ENCODE data around the gene ERICH6B. TPM values are rescaled to one million over a fixed set of nuclear protein-coding genes. Genes with fewer than 3 reads are reported as not detected.

The ERICH6B gene
- total RNA-seq, 2 experiments from 2014 or later: not detected

GRCh38 chr13:45596800-45597475 lies 18.6 kb downstream of the ERICH6B start:
- H3K36me3 Mint-ChIP-seq (ENCODE audit: low read depth): no peaks in the 10 kb centered on the region
- no peak overlapping the region for H3K4me3 Mint-ChIP-seq
- H3K27me3 Mint-ChIP-seq (ENCODE audit: low read depth): peaks cover 24% of the 10 kb centered on the region
- ChIA-PET CTCF (no interaction called here), POLR2A (no interaction called here)
- no peaks in the 10 kb centered on the region for H3K4me1 Mint-ChIP-seq (ENCODE audit: low read depth)
- no peaks in the 10 kb centered on the region for H3K9me3 Mint-ChIP-seq (ENCODE audit: insufficient read depth)
- H3K27ac Mint-ChIP-seq: no peak overlapping the region
- ATAC-seq (no peak), DNase-seq (no peak)

DNA sequence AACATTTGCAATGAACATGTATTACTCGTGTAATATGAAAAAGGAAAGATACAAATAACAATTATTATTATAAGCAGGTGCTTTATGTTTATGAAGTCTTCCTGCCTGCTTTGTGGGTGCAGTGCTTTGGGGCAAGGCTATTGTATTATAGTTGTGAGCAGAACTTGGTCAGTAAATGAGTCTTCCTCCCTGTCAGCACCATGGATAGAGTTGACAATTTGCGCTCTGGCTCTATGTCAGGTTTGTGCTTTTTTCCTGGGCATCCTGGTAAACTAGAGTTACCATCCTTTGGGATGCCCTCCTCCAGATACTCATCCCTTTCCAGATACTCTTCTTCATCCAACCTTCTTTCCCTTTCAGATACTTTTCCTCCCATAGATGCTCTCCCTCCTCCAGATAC lies 19.6 kb downstream of the ERICH6B start:
- POLR2A ChIA-PET: no interaction called here
- DNase-seq (no peak), ATAC-seq (no peak)
- no peak overlapping the region for H3K4me3 Mint-ChIP-seq
- CTCF ChIA-PET: no interaction called here
- peaks cover 23% of the 10 kb centered on the region for H3K27me3 Mint-ChIP-seq (ENCODE audit: low read depth)
- no peaks in the 10 kb centered on the region for H3K36me3 Mint-ChIP-seq (ENCODE audit: low read depth)
- no peaks in the 10 kb centered on the region for H3K4me1 Mint-ChIP-seq (ENCODE audit: low read depth)
- no peaks in the 10 kb centered on the region for H3K9me3 Mint-ChIP-seq (ENCODE audit: insufficient read depth)
- no peak overlapping the region for H3K27ac Mint-ChIP-seq

DNA sequence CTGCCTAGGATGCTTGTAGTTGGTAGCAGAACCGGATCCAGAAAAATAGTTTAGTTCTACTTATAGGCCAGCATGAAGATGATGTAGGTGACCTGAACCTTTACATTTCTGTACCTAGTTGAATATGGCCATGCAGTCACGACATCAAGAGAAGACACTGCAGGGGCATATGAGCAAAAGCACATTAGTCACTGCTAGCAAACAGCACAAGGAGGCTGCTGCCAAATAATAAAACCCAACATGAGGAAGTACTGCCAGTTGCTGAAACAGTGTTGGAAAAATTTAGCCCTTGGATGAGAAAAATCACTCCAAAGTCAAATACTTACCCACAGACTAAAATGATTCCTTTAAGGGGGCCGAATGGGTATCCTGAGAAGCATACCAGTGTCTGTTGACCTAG lies 20.8 kb downstream of the ERICH6B start:
- CTCF ChIA-PET: no interaction called here
- POLR2A ChIA-PET: no interaction called here

GRCh38 chr13:45594227-45594626 lies 21.3 kb downstream of the ERICH6B start:
- POLR2A ChIA-PET: no interaction called here
- CTCF ChIA-PET: no interaction called here
- DNase-seq (no peak), ATAC-seq (no peak)
- H3K4me3 Mint-ChIP-seq: no peak overlapping the region
- no peaks in the 10 kb centered on the region for H3K4me1 Mint-ChIP-seq (ENCODE audit: low read depth)
- H3K9me3 Mint-ChIP-seq (ENCODE audit: insufficient read depth): no peaks in the 10 kb centered on the region
- H3K36me3 Mint-ChIP-seq (ENCODE audit: low read depth): no peaks in the 10 kb centered on the region
- no peak overlapping the region for H3K27ac Mint-ChIP-seq
- H3K27me3 Mint-ChIP-seq (ENCODE audit: low read depth): peaks cover 21% of the 10 kb centered on the region

More for the DNA sequence above, 20.8 kb downstream of the ERICH6B start:
- no peak overlapping the region for H3K27ac Mint-ChIP-seq
- no peak for ATAC-seq
- H3K4me1 Mint-ChIP-seq (ENCODE audit: low read depth): no peaks in the 10 kb centered on the region
- peaks cover 21% of the 10 kb centered on the region for H3K27me3 Mint-ChIP-seq (ENCODE audit: low read depth)
- no peak for DNase-seq
- H3K9me3 Mint-ChIP-seq (ENCODE audit: insufficient read depth): no peaks in the 10 kb centered on the region
- H3K4me3 Mint-ChIP-seq: no peak overlapping the region
- H3K36me3 Mint-ChIP-seq (ENCODE audit: low read depth): no peaks in the 10 kb centered on the region

DNA sequence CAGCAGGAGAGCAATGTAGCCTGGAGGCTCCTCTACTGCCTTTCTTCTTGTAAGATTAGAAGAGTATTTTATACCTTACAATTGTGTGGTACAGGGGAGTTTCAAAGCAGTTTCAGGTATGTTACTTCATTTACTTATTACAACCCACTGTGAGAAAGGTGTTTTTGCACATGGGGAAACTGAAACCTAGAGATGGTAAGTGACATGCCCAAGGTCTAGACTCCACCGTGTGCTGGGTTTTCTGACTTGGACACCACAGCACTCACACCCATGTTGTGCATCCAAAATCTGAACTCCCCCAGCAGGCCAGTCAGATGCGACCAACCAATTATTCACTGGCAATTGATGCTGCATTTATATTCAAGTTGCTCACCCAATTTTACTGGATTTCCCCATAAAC lies 22.8 kb downstream of the ERICH6B start:
- Mint-ChIP-seq H3K27me3 (ENCODE audit: low read depth) (peaks cover 16% of the 10 kb centered on the region), H3K4me3 (no peak overlapping the region), H3K9me3 (ENCODE audit: insufficient read depth) (no peaks in the 10 kb centered on the region), H3K36me3 (ENCODE audit: low read depth) (no peaks in the 10 kb centered on the region), H3K4me1 (ENCODE audit: low read depth) (no peaks in the 10 kb centered on the region), H3K27ac (no peak overlapping the region)
- DNase-seq (no peak), ATAC-seq (no peak)
- ChIA-PET POLR2A (no interaction called here), CTCF (no interaction called here)

DNA sequence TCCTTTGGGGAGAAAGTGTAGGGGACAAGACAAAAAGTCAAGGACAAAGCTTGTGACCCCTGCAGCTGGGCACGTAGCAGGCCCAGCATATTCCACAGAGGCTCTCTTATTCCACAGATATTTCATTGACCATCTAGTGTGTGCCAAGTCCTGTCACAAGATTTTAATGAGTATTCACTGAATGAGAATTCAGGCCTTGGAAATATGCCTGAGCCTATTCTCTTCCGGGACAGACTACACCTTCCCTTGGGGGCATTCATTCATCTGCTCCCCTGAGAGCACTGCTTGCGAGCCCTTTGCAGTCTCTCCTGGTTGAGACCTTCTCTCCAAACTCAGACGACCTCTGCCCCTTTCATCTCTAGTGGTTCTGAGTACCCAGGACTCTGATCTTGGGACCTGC lies 25.5 kb downstream of the ERICH6B start:
- CTCF ChIA-PET: no interaction called here

DNA sequence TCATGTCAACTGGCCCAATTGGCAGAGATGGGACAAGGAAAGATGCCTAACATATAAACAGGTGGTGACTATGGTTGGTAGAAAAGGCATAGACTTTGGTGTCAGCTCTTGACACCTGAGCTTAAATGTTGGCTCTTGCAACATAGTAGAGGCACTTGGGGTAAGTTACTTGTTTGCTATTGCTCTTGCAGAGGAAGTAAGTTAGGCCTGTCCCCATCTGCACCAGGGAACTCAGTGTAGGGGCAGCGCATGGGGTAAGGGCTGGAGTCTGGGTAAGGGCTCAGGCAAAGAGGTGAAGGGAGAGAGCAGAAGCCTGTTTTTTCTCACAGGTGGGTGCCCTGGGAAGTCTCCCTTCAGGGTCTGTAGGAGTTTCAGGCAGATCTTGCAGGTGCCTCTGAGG lies 27.6 kb downstream of the ERICH6B start:
- H3K9me3 Mint-ChIP-seq (ENCODE audit: insufficient read depth): no peaks in the 10 kb centered on the region
- ATAC-seq: no peak
- CTCF ChIA-PET: no interaction called here

More for the DNA sequence above, 25.5 kb downstream of the ERICH6B start:
- H3K27me3 Mint-ChIP-seq (ENCODE audit: low read depth): peaks cover 6% of the 10 kb centered on the region
- H3K9me3 Mint-ChIP-seq (ENCODE audit: insufficient read depth): no peaks in the 10 kb centered on the region
- H3K4me3 Mint-ChIP-seq: no peak overlapping the region
- no peaks in the 10 kb centered on the region for H3K36me3 Mint-ChIP-seq (ENCODE audit: low read depth)
- POLR2A ChIA-PET: no interaction called here
- no peaks in the 10 kb centered on the region for H3K4me1 Mint-ChIP-seq (ENCODE audit: low read depth)
- ATAC-seq (no peak), DNase-seq (no peak)
- no peak overlapping the region for H3K27ac Mint-ChIP-seq

GRCh38 chr13:45584816-45585215 lies 30.7 kb downstream of the ERICH6B start:
- DNase-seq (no peak), ATAC-seq (no peak)
- Mint-ChIP-seq H3K4me1 (ENCODE audit: low read depth) (no peaks in the 10 kb centered on the region), H3K27me3 (ENCODE audit: low read depth) (peaks cover 2% of the 10 kb centered on the region), H3K36me3 (ENCODE audit: low read depth) (no peaks in the 10 kb centered on the region), H3K4me3 (no peak overlapping the region), H3K27ac (no peak overlapping the region), H3K9me3 (ENCODE audit: insufficient read depth) (no peaks in the 10 kb centered on the region)
- ChIA-PET CTCF (no interaction called here), POLR2A (no interaction called here)

More for the DNA sequence above, 27.6 kb downstream of the ERICH6B start:
- no peak for DNase-seq
- H3K27me3 Mint-ChIP-seq (ENCODE audit: low read depth): no peaks in the 10 kb centered on the region
- no peak overlapping the region for H3K27ac Mint-ChIP-seq
- H3K36me3 Mint-ChIP-seq (ENCODE audit: low read depth): no peaks in the 10 kb centered on the region
- POLR2A ChIA-PET: no interaction called here
- no peaks in the 10 kb centered on the region for H3K4me1 Mint-ChIP-seq (ENCODE audit: low read depth)
- no peak overlapping the region for H3K4me3 Mint-ChIP-seq

GRCh38 chr13:45582408-45583076 lies 33.0 kb downstream of the ERICH6B start:
- Mint-ChIP-seq H3K4me1 (ENCODE audit: low read depth) (no peaks in the 10 kb centered on the region), H3K4me3 (no peak overlapping the region), H3K36me3 (ENCODE audit: low read depth) (no peaks in the 10 kb centered on the region), H3K9me3 (ENCODE audit: insufficient read depth) (no peaks in the 10 kb centered on the region), H3K27ac (no peak overlapping the region), H3K27me3 (ENCODE audit: low read depth) (peaks cover 2% of the 10 kb centered on the region)
- ATAC-seq: no peak
- POLR2A ChIA-PET: no interaction called here
- no peak for DNase-seq
- CTCF ChIA-PET: no interaction called here

- Mint-ChIP-seq H3K9me3 (ENCODE audit: insufficient read depth) (no peaks in the 10 kb centered on the region), H3K4me3 (no peak overlapping the region), H3K4me1 (ENCODE audit: low read depth) (no peaks in the 10 kb centered on the region), H3K27ac (no peak overlapping the region), H3K27me3 (ENCODE audit: low read depth) (peaks cover 5% of the 10 kb centered on the region), H3K36me3 (ENCODE audit: low read depth) (no peaks in the 10 kb centered on the region)
- ChIA-PET POLR2A (no interaction called here), CTCF (no interaction called here)
- DNase-seq (no peak), ATAC-seq (no peak)
Measured at GRCh38 chr13:45576466-45576865, 39.1 kb downstream of the ERICH6B start.

DNA sequence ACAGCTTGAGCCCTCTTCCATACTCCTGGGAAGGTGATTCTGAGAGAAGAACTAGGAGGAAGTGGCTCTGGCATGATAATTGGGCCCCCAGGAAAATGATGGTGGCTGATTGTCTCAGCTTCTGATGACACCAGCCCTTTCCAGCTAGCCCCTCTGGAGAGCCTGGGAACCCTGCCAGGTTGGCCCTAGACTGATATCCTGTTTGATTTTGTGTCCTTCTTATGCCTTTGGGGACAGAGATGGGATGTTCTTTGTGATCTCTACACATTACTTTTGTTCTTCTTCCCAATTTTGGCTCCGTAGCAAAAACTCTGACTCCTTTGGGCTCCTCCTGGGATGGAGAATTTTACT lies 39.7 kb downstream of the ERICH6B start:
- no peaks in the 10 kb centered on the region for H3K9me3 Mint-ChIP-seq (ENCODE audit: insufficient read depth)
- ChIA-PET POLR2A (no interaction called here), CTCF (no interaction called here)
- H3K4me3 Mint-ChIP-seq: no peak overlapping the region
- no peaks in the 10 kb centered on the region for H3K36me3 Mint-ChIP-seq (ENCODE audit: low read depth)
- peaks cover 5% of the 10 kb centered on the region for H3K27me3 Mint-ChIP-seq (ENCODE audit: low read depth)
- DNase-seq: no peak
- H3K27ac Mint-ChIP-seq: no peak overlapping the region
- ATAC-seq: no peak
- H3K4me1 Mint-ChIP-seq (ENCODE audit: low read depth): no peaks in the 10 kb centered on the region

GRCh38 chr13:45575146-45575829 lies 40.3 kb downstream of the ERICH6B start:
- CTCF ChIA-PET: no interaction called here
- Mint-ChIP-seq H3K27ac (no peak overlapping the region), H3K4me1 (ENCODE audit: low read depth) (no peaks in the 10 kb centered on the region), H3K27me3 (ENCODE audit: low read depth) (peaks cover 5% of the 10 kb centered on the region), H3K36me3 (ENCODE audit: low read depth) (no peaks in the 10 kb centered on the region), H3K4me3 (no peak overlapping the region), H3K9me3 (ENCODE audit: insufficient read depth) (no peaks in the 10 kb centered on the region)
- POLR2A ChIA-PET: interaction anchor here (1.0 kb wide), 1 partner anchor 11 kb away, joined by 3 read pairs; no protein-coding TSS in a partner anchor
- no peak for ATAC-seq
- DNase-seq: no peak

All from activated CD8-positive, alpha-beta T cell treated with anti-CD3 and anti-CD28 coated beads, Interleukin-2, amount 10 ng/mL, durations not matched to agents 7 days and 5 days (primary cell).